Liver (tissue), 9 donors: Measurements from ENCODE around the gene AP1G1. TPM values are rescaled to one million over a fixed set of nuclear protein-coding genes. Genes with fewer than 3 reads are reported as not detected.

ENCODE experiments used
- DNase-seq: peaks from one replicate; pipeline ENCODE4 v3.0.0-alpha.2; 2017; ENCODE audit warnings: low spot score
- H3K27ac ChIP-seq, 2 donors: one replicate each; pipeline ENCODE4 v1.7.0; 2013; ENCODE audit warnings: inconsistent platforms in 2 of 2, low read length in 2 of 2, control low read depth in 1 of 2, low read depth in 1 of 2, mild to moderate bottlenecking in 1 of 2
- H3K27me3 ChIP-seq, 4 donors: one replicate each; pipeline versions ENCODE4 v1.6.1 to v1.7.0; 2013; ENCODE audit warnings: low read length in 3 of 4, inconsistent platforms in 1 of 4, mild to moderate bottlenecking in 1 of 4, moderate library complexity in 1 of 4; ENCODE audit not compliant: control insufficient read depth in 4 of 4, insufficient read depth in 4 of 4
- H3K36me3 ChIP-seq, 4 donors: one replicate each; pipeline versions ENCODE4 v1.6.1 to v1.7.0; 2013; ENCODE audit warnings: low read length in 3 of 4, mild to moderate bottlenecking in 3 of 4, low read depth in 1 of 4, moderate library complexity in 1 of 4; ENCODE audit not compliant: control insufficient read depth in 4 of 4, insufficient read depth in 3 of 4
- H3K4me1 ChIP-seq, 4 donors: one replicate each; pipeline versions ENCODE4 v1.6.1 to v1.7.0; 2013; ENCODE audit warnings: low read length in 3 of 4, mild to moderate bottlenecking in 3 of 4, moderate library complexity in 1 of 4; ENCODE audit not compliant: control insufficient read depth in 4 of 4, insufficient read depth in 4 of 4
- H3K4me3 ChIP-seq, 3 donors: one replicate each; pipeline versions ENCODE4 v1.6.1 to v1.7.0; 2013; ENCODE audit warnings: low read length in 3 of 3, control low read depth in 1 of 3, low read depth in 1 of 3, mild to moderate bottlenecking in 1 of 3
- H3K9ac ChIP-seq, 2 donors: one replicate each; pipeline ENCODE4 v1.7.0; 2013; ENCODE audit warnings: low read length in 2 of 2, mild to moderate bottlenecking in 2 of 2, moderate library complexity in 2 of 2, control low read depth in 1 of 2, low read depth in 1 of 2
- H3K9me3 ChIP-seq, 4 donors: one replicate each; pipeline versions ENCODE4 v1.6.1 to v1.7.0; 2013; ENCODE audit warnings: low read length in 3 of 4; ENCODE audit not compliant: control insufficient read depth in 4 of 4
- ATF3 ChIP-seq: IDR thresholded peaks from 2 replicates; pipeline ENCODE4 v1.6.1; 2016; ENCODE audit warnings: antibody characterized with exemption
- CTCF ChIP-seq: fragments of 150-350 bp; IDR thresholded peaks from 2 replicates; pipeline ENCODE4 v1.5.1; 2017; ENCODE audit warnings: improper control_type of control experiment, low read depth, low read length; ENCODE audit not compliant: missing input control
- EGR1 ChIP-seq, 2 donors: IDR thresholded peaks; 2 replicates each; pipeline ENCODE4 v1.6.1; 2016 to 2018; ENCODE audit warnings: antibody characterized with exemption in 2 of 2, low read depth in 2 of 2
- FOXA2 ChIP-seq: IDR thresholded peaks from 2 replicates; pipeline ENCODE4 v1.6.1; 2016; ENCODE audit warnings: antibody characterized with exemption
- GABPA ChIP-seq, 2 donors: IDR thresholded peaks in 1 of 2; conservative IDR thresholded peaks in 1 of 2; 2 replicates each; pipeline ENCODE4 v1.6.1; 2016; ENCODE audit warnings: antibody characterized with exemption in 2 of 2, mild to moderate bottlenecking in 1 of 2, moderate library complexity in 1 of 2
- HNF4A ChIP-seq, 2 donors: conservative IDR thresholded peaks; 2 replicates each; pipeline ENCODE4 v1.6.1; 2016; ENCODE audit warnings: antibody characterized with exemption in 2 of 2, mild to moderate bottlenecking in 2 of 2
- HNF4G ChIP-seq: IDR thresholded peaks from 2 replicates; pipeline ENCODE4 v1.6.1; 2016; ENCODE audit warnings: antibody characterized with exemption
- JUND ChIP-seq, 2 donors: IDR thresholded peaks; 2 replicates each; pipeline ENCODE4 v1.6.1; 2016; ENCODE audit warnings: antibody characterized with exemption in 2 of 2
- MAX ChIP-seq: IDR thresholded peaks from 2 replicates; pipeline ENCODE4 v1.6.1; 2016; ENCODE audit warnings: antibody characterized with exemption
- NR2F2 ChIP-seq: IDR thresholded peaks from 2 replicates; pipeline ENCODE4 v1.6.1; 2016; ENCODE audit warnings: antibody characterized with exemption
- RAD21 ChIP-seq, 2 donors: IDR thresholded peaks; 2 replicates each; pipeline ENCODE4 v1.6.1; 2016; ENCODE audit warnings: antibody characterized with exemption in 2 of 2, mild to moderate bottlenecking in 2 of 2
- REST ChIP-seq: IDR thresholded peaks from 2 replicates; pipeline ENCODE4 v1.6.1; 2016; ENCODE audit warnings: antibody characterized with exemption, mild to moderate bottlenecking
- RXRA ChIP-seq, 2 donors: IDR thresholded peaks; 2 replicates each; pipeline ENCODE4 v1.6.1; 2017 to 2018; ENCODE audit warnings: antibody characterized with exemption in 2 of 2, mild to moderate bottlenecking in 1 of 2
- SP1 ChIP-seq: IDR thresholded peaks from 2 replicates; pipeline ENCODE4 v1.6.1; 2018; ENCODE audit warnings: antibody characterized with exemption, mild to moderate bottlenecking
- TAF1 ChIP-seq: conservative IDR thresholded peaks from 2 replicates; pipeline ENCODE4 v1.6.1; 2016; ENCODE audit warnings: antibody characterized with exemption, mild to moderate bottlenecking
- YY1 ChIP-seq: IDR thresholded peaks from 2 replicates; pipeline ENCODE4 v1.6.1; 2016; ENCODE audit warnings: antibody characterized with exemption, mild to moderate bottlenecking
- ZBTB33 ChIP-seq: IDR thresholded peaks from 2 replicates; pipeline ENCODE4 v1.6.1; 2016; ENCODE audit warnings: antibody characterized with exemption
- WGBS: extraction: QIAGEN DNeasy Blood & Tissue Kit; methylation state at CpG from one replicate; pipeline ENCODE4 v1.1.7; 2013; 5-methylcytosine and 5-hydroxymethylcytosine counted together
- polyA plus RNA-seq, 2 donors: library from polyadenylated mRNA; stranded (reverse) in 1 of 2; unstranded in 1 of 2; fragments of 200-250 nt in 1 of 2; fragments of >200 nt in 1 of 2; fragmentation: Nextera tagmentation in 1 of 2; extraction: Ambion mirVana in 1 of 2; gene quantifications; one replicate each; pipeline versions ENCODE4 v1.2.1 to v1.2.3, GENCODE V29; 2013 to 2015
- total RNA-seq, 2 donors: library from RNA; depleted of rRNA; stranded (reverse); fragments of >200 nt; gene quantifications; one replicate each; pipeline ENCODE4 v1.2.3, GENCODE V29; 2014
- donor health status: healthy.
- donor health status: healthy.
- donor health status: healthy.
- donor health status: healthy.
- donor health status: healthy.

Gene AP1G1
- total and polyA plus RNA-seq, 4 donors, result 11.4 to 64.4 (median 32.8) TPM

- Histone ChIP-seq H3K4me1 (peaks cover 0 to 4% (median 0%) of the 10 kb centered on the region in 4 donors), H3K4me3 (no peak overlapping the region), H3K36me3 (peaks cover 0 to 32% (median 8%) of the 10 kb centered on the region in 4 donors), H3K9me3 (no peaks in the 10 kb centered on the region), H3K27ac (no peak overlapping the region), H3K9ac (no peak overlapping the region), H3K27me3 (no peaks in the 10 kb centered on the region)
- WGBS, result 89% methylated on average over 5 of the region's 5 CpGs
- DNase-seq, result no peak
- no peak for TF ChIP-seq MAX
- TF ChIP-seq GABPA (IDR thresholded peaks at IDR 0.05 in 1 of 2, conservative IDR thresholded peaks at IDR 0.05 in 1 of 2), result no peak
- TF ChIP-seq SP1, result no peak
- TF ChIP-seq CTCF, result no peak
- TF ChIP-seq FOXA2, result no peak
- no peak for TF ChIP-seq RAD21 (IDR thresholded peaks at IDR 0.05)
- TF ChIP-seq ZBTB33, result no peak
- TF ChIP-seq HNF4G, result no peak
- no peak for TF ChIP-seq HNF4A (conservative IDR thresholded peaks at IDR 0.05)
- no peak for TF ChIP-seq YY1
- no peak for TF ChIP-seq ATF3
- TF ChIP-seq EGR1 (IDR thresholded peaks at IDR 0.05; ENCODE audit: low read depth in 2 of 2), result no peak
- no peak for TF ChIP-seq NR2F2
- no peak for TF ChIP-seq RXRA (IDR thresholded peaks at IDR 0.05)
- TF ChIP-seq REST, result no peak
- TF ChIP-seq TAF1, result no peak
- no peak for TF ChIP-seq JUND (IDR thresholded peaks at IDR 0.05)
Observed at GRCh38 chr16:71855937-71856662, 47.5 kb upstream of the AP1G1 start.
